HepG2 (cell line): ENCODE measurements around the gene MYLK. TPM values are rescaled to one million over a fixed set of nuclear protein-coding genes. Genes with fewer than 3 reads are reported as not detected.
A peak's percentile ranks its signal among the peaks of the same experiment; 100 is the strongest.

ENCODE experiments used
- DRAP1 ChIP-seq: IDR thresholded peaks from 2 replicates; pipeline ENCODE4 v1.6.1; 2016; ENCODE audit warnings: missing genetic modification reagents, missing compliant biosample characterization
- FOXA3 ChIP-seq: IDR thresholded peaks from 2 replicates; pipeline ENCODE4 v1.6.1; 2016; ENCODE audit warnings: missing genetic modification reagents, missing compliant biosample characterization
- KAT8 ChIP-seq: IDR thresholded peaks from 2 replicates; pipeline ENCODE4 v1.6.1; 2016; ENCODE audit warnings: missing genetic modification reagents, missing compliant biosample characterization
- RERE ChIP-seq: IDR thresholded peaks from 2 replicates; pipeline ENCODE4 v1.6.1; 2016; ENCODE audit warnings: low read depth, missing genetic modification reagents, missing compliant biosample characterization
- SALL1 ChIP-seq: sonication (generic); formaldehyde crosslinking; IDR thresholded peaks from 2 replicates; pipeline ENCODE4 v1.8.0; 2022; ENCODE audit warnings: mild to moderate bottlenecking, missing genetic modification reagents
- SOX6 ChIP-seq, 2 experiments: fragments of 450-650 bp in 1 of 2; sonication (generic) in 1 of 2; formaldehyde crosslinking in 1 of 2; IDR thresholded peaks; 2 replicates each; pipeline versions ENCODE4 v1.4.0 to v1.6.1; 2017 to 2020; ENCODE audit warnings: antibody characterized with exemption in 1 of 2, mild to moderate bottlenecking in 1 of 2, missing genetic modification reagents in 1 of 2
- TBX2 ChIP-seq: sonication (generic); formaldehyde crosslinking; IDR thresholded peaks from 2 replicates; pipeline ENCODE4 v1.5.0; 2020; ENCODE audit warnings: missing genetic modification reagents, mild to moderate bottlenecking, borderline replicate concordance
- TFAP4 ChIP-seq: sonication (generic); IDR thresholded peaks from 2 replicates; pipeline ENCODE4 v1.6.1; 2016; ENCODE audit warnings: low read depth, borderline replicate concordance
- TGIF2 ChIP-seq: IDR thresholded peaks from 2 replicates; pipeline ENCODE4 v1.6.1; 2016; ENCODE audit warnings: control low read depth, missing compliant biosample characterization
- THAP11 ChIP-seq: IDR thresholded peaks from 2 replicates; pipeline ENCODE4 v1.6.1; 2016; ENCODE audit warnings: missing biosample characterization, missing genetic modification reagents
- XRCC5 ChIP-seq: fragments of 200-400 bp; formaldehyde crosslinking; optimal IDR thresholded peaks from 2 replicates; pipeline ENCODE3; 2017; ENCODE audit warnings: mild to moderate bottlenecking, low read length
- YEATS2 ChIP-seq: sonication (generic); formaldehyde crosslinking; IDR thresholded peaks from 2 replicates; pipeline ENCODE4 v1.4.0; 2020; ENCODE audit warnings: missing genetic modification reagents, borderline replicate concordance
- ZMYM4 ChIP-seq: sonication (generic); formaldehyde crosslinking; IDR thresholded peaks from 2 replicates; pipeline ENCODE4 v1.8.1; 2023; ENCODE audit warnings: mild to moderate bottlenecking, missing genetic modification reagents
- ZNF121 ChIP-seq: sonication (generic); formaldehyde crosslinking; IDR thresholded peaks from 2 replicates; pipeline ENCODE4 v1.5.0; 2020; ENCODE audit warnings: mild to moderate bottlenecking, missing genetic modification reagents
- ZNF205 ChIP-seq: IDR thresholded peaks from 2 replicates; pipeline ENCODE4 v1.6.1; 2018; ENCODE audit warnings: missing biosample characterization, missing genetic modification reagents
- ZNF580 ChIP-seq: IDR thresholded peaks from 2 replicates; pipeline ENCODE4 v1.6.1; 2016; ENCODE audit warnings: low read depth, borderline replicate concordance
- ZNF609 ChIP-seq: sonication (generic); formaldehyde crosslinking; IDR thresholded peaks from 2 replicates; pipeline ENCODE4 v1.4.0; 2020; ENCODE audit warnings: mild to moderate bottlenecking, missing genetic modification reagents, borderline replicate concordance
- ZSCAN30 ChIP-seq: sonication (generic); formaldehyde crosslinking; IDR thresholded peaks from 2 replicates; pipeline ENCODE4 v1.5.0; 2020; ENCODE audit warnings: mild to moderate bottlenecking, missing genetic modification reagents
- ZSCAN31 ChIP-seq: sonication (generic); formaldehyde crosslinking; IDR thresholded peaks from 2 replicates; pipeline ENCODE4 v1.5.0; 2020; ENCODE audit warnings: low read depth, mild to moderate bottlenecking, missing genetic modification reagents
- polyA plus RNA-seq, 8 experiments: library from polyadenylated mRNA; depleted of rRNA in 3 of 8; stranded (reverse) in 7 of 8; unstranded in 1 of 8; fragments of >200 nt; fragmentation: Illumina TruSeq in 4 of 8; extraction: Trizol in 4 of 8; gene quantifications; 2 replicates each; pipeline versions ENCODE4 v1.2.1 to v1.2.3, GENCODE V29; 2011 to 2016; ENCODE audit warnings: low read depth in 4 of 8, missing spikeins in 1 of 8, mixed read lengths in 1 of 8; ENCODE audit not compliant: insufficient read depth in 1 of 8
- total RNA-seq, 5 experiments: library from RNA; depleted of rRNA; stranded (reverse); fragments of >200 nt; fragmentation: Illumina TruSeq; extraction: Trizol; gene quantifications; 2 replicates each; pipeline ENCODE4 v1.2.3, GENCODE V29; 2016; ENCODE audit warnings: low read depth in 1 of 5

Gene MYLK
- total and polyA plus RNA-seq, 2 of the 13 experiments (the other 11 are each of a cell fraction or from before 2014, with no cell fraction given), result 10.6 to 34.9 TPM

GRCh38 chr3:123755085-123755484 is 129.0 kb downstream of the MYLK start (continued):
- TF ChIP-seq ZNF580 (CRISPR knock-in tag) (peak; percentile 61; the same call in 1 of the 2 replicates), YEATS2 (CRISPR knock-in tag) (no peak; the same call in 1 of the 2 replicates), XRCC5 (peak; percentile 48), THAP11 (CRISPR knock-in tag) (peak; percentile 58), ZNF609 (CRISPR knock-in tag) (peak; percentile 43; the same call in 1 of the 2 replicates), ZSCAN31 (CRISPR knock-in tag) (peak; percentile 88), ZSCAN30 (CRISPR knock-in tag) (no peak), ZNF121 (CRISPR knock-in tag) (peak; percentile 46; the same call in 1 of the 2 replicates), ZNF205 (CRISPR knock-in tag) (peak; percentile 65; the same call in 1 of the 2 replicates), SOX6 (IDR thresholded peaks at IDR 0.05) (no peak), SOX6 (CRISPR knock-in tag; IDR thresholded peaks at IDR 0.05) (peak; percentile 85), ZMYM4 (peak; percentile 89), DRAP1 (CRISPR knock-in tag) (peak; percentile 72), KAT8 (CRISPR knock-in tag) (peak; percentile 67), SALL1 (CRISPR knock-in tag) (peak; percentile 89), RERE (CRISPR knock-in tag) (no peak), TGIF2 (CRISPR knock-in tag) (peak; percentile 43; the same call in 1 of the 2 replicates), TBX2 (CRISPR knock-in tag) (peak; percentile 69; the same call in 1 of the 2 replicates), TFAP4 (peak; percentile 45; the same call in 1 of the 2 replicates), FOXA3 (CRISPR knock-in tag) (peak; percentile 66)
